GM23338 (cell line): Measurements from ENCODE around the gene EML2. TPM values are rescaled to one million over a fixed set of nuclear protein-coding genes. Genes with fewer than 3 reads are reported as not detected.

Source experiments
- ATAC-seq: fragments of 200-7000 bp; cut with Tn5 transposase; 3 replicates; pipeline ENCODE4 v1.9.1; 2020
- DNase-seq: peaks from one replicate; pipeline ENCODE4 v3.0.0-alpha.2; 2015; ENCODE audit warnings: low spot score
- H2AFZ ChIP-seq: fragments of 200-600 bp; sonication (generic); 2 replicates; pipeline ENCODE4 v1.8.0; 2016; ENCODE audit warnings: antibody characterized with exemption, mild to moderate bottlenecking, moderate library complexity
- H3F3A ChIP-seq: fragments of 200-600 bp; sonication (generic); replicated peaks from 2 replicates; pipeline ENCODE4 v1.8.0; 2017; ENCODE audit warnings: antibody characterized with exemption, mixed run types, low read depth
- H3K27ac ChIP-seq: fragments of 200-600 bp; sonication (generic); 2 replicates; pipeline ENCODE4 v1.6.1; 2016; ENCODE audit warnings: low read depth
- H3K27me3 ChIP-seq: fragments of 200-600 bp; sonication (generic); 2 replicates; pipeline ENCODE4 v1.8.0; 2016; ENCODE audit warnings: mild to moderate bottlenecking, mixed run types, moderate library complexity; ENCODE audit not compliant: insufficient read depth
- H3K36me3 ChIP-seq: fragments of 200-600 bp; sonication (generic); 2 replicates; pipeline ENCODE4 v1.8.0; 2016; ENCODE audit warnings: mild to moderate bottlenecking; ENCODE audit not compliant: insufficient read depth
- H3K4me1 ChIP-seq: fragments of 200-600 bp; sonication (generic); 2 replicates; pipeline ENCODE4 v1.8.0; 2016; ENCODE audit warnings: mild to moderate bottlenecking, moderate library complexity; ENCODE audit not compliant: insufficient read depth
- H3K4me2 ChIP-seq: fragments of 200-600 bp; sonication (generic); 2 replicates; pipeline ENCODE4 v1.7.1; 2017; ENCODE audit warnings: mixed run types
- H3K4me3 ChIP-seq: fragments of 200-600 bp; sonication (generic); 2 replicates; pipeline ENCODE4 v1.6.1; 2016; ENCODE audit warnings: mixed run types
- H3K79me2 ChIP-seq: fragments of 200-600 bp; sonication (generic); replicated peaks from 2 replicates; pipeline ENCODE4 v1.8.0; 2017; ENCODE audit warnings: mild to moderate bottlenecking; ENCODE audit not compliant: insufficient read depth
- H3K9me2 ChIP-seq: fragments of 200-600 bp; sonication (generic); 2 replicates; pipeline ENCODE4 v1.8.0; 2017; ENCODE audit not compliant: insufficient read depth
- H4K20me1 ChIP-seq: fragments of 200-600 bp; sonication (generic); replicated peaks from 2 replicates; pipeline ENCODE4 v1.8.0; 2017; ENCODE audit warnings: mild to moderate bottlenecking; ENCODE audit not compliant: insufficient read depth
- H3K27ac Mint-ChIP-seq: 2 replicates; pipeline ENCODE4 v1.8.0; 2020; ENCODE audit warnings: inconsistent platforms, mild to moderate bottlenecking, moderate library complexity, mixed read lengths
- H3K27me3 Mint-ChIP-seq: 3 replicates; pipeline ENCODE4 v1.8.0; 2022; ENCODE audit warnings: low read depth, mild to moderate bottlenecking, moderate library complexity, mixed read lengths, inconsistent platforms; ENCODE audit not compliant: insufficient read depth, poor library complexity
- H3K36me3 Mint-ChIP-seq: 3 replicates; pipeline ENCODE4 v1.8.0; 2021; ENCODE audit warnings: low read depth, mild to moderate bottlenecking, inconsistent platforms, moderate library complexity, mixed read lengths
- H3K4me1 Mint-ChIP-seq: 3 replicates; pipeline ENCODE4 v1.8.0; 2020; ENCODE audit warnings: mild to moderate bottlenecking, inconsistent platforms, mixed read lengths
- H3K4me3 Mint-ChIP-seq: 3 replicates; pipeline ENCODE4 v1.8.0; 2021; ENCODE audit warnings: moderate library complexity, mild to moderate bottlenecking, inconsistent platforms, mixed read lengths
- H3K9me3 Mint-ChIP-seq: 3 replicates; pipeline ENCODE4 v1.8.0; 2020; ENCODE audit warnings: moderate library complexity, mild to moderate bottlenecking, inconsistent platforms, mixed read lengths
- CREB1 ChIP-seq: fragments of 250-450 bp; sonication (Bioruptor Pico); IDR thresholded peaks from 2 replicates; pipeline ENCODE4 v1.5.0; 2020; ENCODE audit warnings: low read depth, mild to moderate bottlenecking, moderate library complexity
- CTCF ChIP-seq, 2 experiments: fragments of 200-600 bp in 1 of 2; sonication (generic) in 1 of 2; conservative IDR thresholded peaks; 2 replicates each; pipeline versions ENCODE4 v1.5.1 to v1.6.1; 2016 to 2017; ENCODE audit warnings: antibody characterized with exemption in 2 of 2, low read depth in 2 of 2, mild to moderate bottlenecking in 2 of 2, moderate library complexity in 1 of 2
- ETS1 ChIP-seq: IDR thresholded peaks from 2 replicates; pipeline ENCODE4 v1.6.1; 2016; ENCODE audit warnings: antibody characterized with exemption
- EZH2 ChIP-seq: fragments of 200-600 bp; sonication (generic); IDR thresholded peaks from one replicate; pipeline ENCODE4 v1.8.0; 2017; ENCODE audit warnings: antibody characterized with exemption, mild to moderate bottlenecking, low read depth; ENCODE audit not compliant: unreplicated experiment
- EZH2phosphoT487 ChIP-seq: fragments of 200-600 bp; sonication (generic); IDR thresholded peaks from one replicate; pipeline ENCODE4 v1.8.1; 2018; ENCODE audit warnings: antibody characterized with exemption; ENCODE audit not compliant: unreplicated experiment
- JUNB ChIP-seq: IDR thresholded peaks from one replicate; pipeline ENCODE4 v1.6.1; 2016; ENCODE audit warnings: antibody characterized with exemption; ENCODE audit not compliant: unreplicated experiment
- NANOG ChIP-seq: IDR thresholded peaks from 2 replicates; pipeline ENCODE4 v1.6.1; 2016; ENCODE audit warnings: antibody characterized with exemption, borderline replicate concordance
- POLR2AphosphoS5 ChIP-seq: IDR thresholded peaks from 2 replicates; pipeline ENCODE4 v1.6.1; 2016; ENCODE audit warnings: antibody characterized with exemption, low read depth
- STAT1 ChIP-seq: IDR thresholded peaks from one replicate; pipeline ENCODE4 v1.6.1; 2016; ENCODE audit warnings: antibody characterized with exemption; ENCODE audit not compliant: unreplicated experiment
- ZNF331 ChIP-seq: fragments of 250-450 bp; sonication (Bioruptor Pico); IDR thresholded peaks from 2 replicates; pipeline ENCODE4 v1.5.0; 2020; ENCODE audit warnings: low read depth, mild to moderate bottlenecking, moderate library complexity
- polyA plus RNA-seq: library from polyadenylated mRNA; unstranded; fragments of >200 nt; fragmentation: Nextera tagmentation; extraction: Ambion mirVana; gene quantifications from 2 replicates; pipeline ENCODE4 v1.2.1, GENCODE V29; 2016
- total RNA-seq: library from RNA; depleted of rRNA; stranded (reverse); fragments of >200 nt; shearing (Covaris generic); gene quantifications from 2 replicates; pipeline ENCODE4 v1.2.3, GENCODE V29; 2014

EML2 gene
- total and polyA plus RNA-seq, 2 experiments from 2014 or later, result 7.1 to 33.9 TPM

GRCh38 chr19:45574526-45574925 is 64.7 kb downstream of the EML2 start:
- no peaks in the 10 kb centered on the region for H3K9me2 ChIP-seq
- peaks cover 2% of the 10 kb centered on the region for H3K27me3 Mint-ChIP-seq
- no peaks in the 10 kb centered on the region for H3K9me3 Mint-ChIP-seq
- no peak overlapping the region for H3K27ac ChIP-seq
- H2AFZ ChIP-seq, result no peak overlapping the region
- H3K4me1 Mint-ChIP-seq, result peaks cover 28% of the 10 kb centered on the region
- no peak for DNase-seq
- TF ChIP-seq EZH2phosphoT487 (no peak), EZH2 (no peak), CREB1 (CRISPR knock-in tag) (no peak), CTCF (conservative IDR thresholded peaks at IDR 0.05; ENCODE audit: low read depth in 2 of 2) (no peak), ZNF331 (CRISPR knock-in tag) (no peak)
- H3K27me3 ChIP-seq, result no peaks in the 10 kb centered on the region
- no peak overlapping the region for H3K4me3 Mint-ChIP-seq
- no peak overlapping the region for H3K4me2 ChIP-seq
- H3K4me1 ChIP-seq, result peaks cover 22% of the 10 kb centered on the region
- H3K36me3 Mint-ChIP-seq, result peaks cover 3% of the 10 kb centered on the region; the same call in 1 of the 3 replicates
- H3K79me2 ChIP-seq, result peaks cover 33% of the 10 kb centered on the region
- ATAC-seq, result no peak
- no peak overlapping the region for H3K4me3 ChIP-seq
- H3K36me3 ChIP-seq, result no peaks in the 10 kb centered on the region
- peaks cover 3% of the 10 kb centered on the region; the same call in 1 of the 2 replicates for H4K20me1 ChIP-seq
- no peak overlapping the region for H3K27ac Mint-ChIP-seq
- 0 out of 2 replicates have a peak, but pooled peaks cover 6% of the 10 kb centered on the region for H3F3A ChIP-seq

- Histone ChIP-seq H3K4me3 (no peak overlapping the region), H3K36me3 (no peaks in the 10 kb centered on the region), H3K4me2 (no peak overlapping the region), H3K27me3 (no peaks in the 10 kb centered on the region), H3K27ac (no peak overlapping the region), H3K79me2 (peaks cover 22% of the 10 kb centered on the region), H3F3A (0 out of 2 replicates have a peak, but pooled peaks cover 6% of the 10 kb centered on the region), H2AFZ (no peak overlapping the region), H3K4me1 (0 out of 2 replicates have a peak, but pooled peaks cover 4% of the 10 kb centered on the region), H4K20me1 (peaks cover 3% of the 10 kb centered on the region; the same call in 1 of the 2 replicates), H3K9me2 (no peaks in the 10 kb centered on the region)
- peaks cover 2% of the 10 kb centered on the region for H3K27me3 Mint-ChIP-seq
- no peak for ATAC-seq
- no peaks in the 10 kb centered on the region for H3K9me3 Mint-ChIP-seq
- peaks cover 3% of the 10 kb centered on the region; the same call in 1 of the 3 replicates for H3K36me3 Mint-ChIP-seq
- no peak overlapping the region for H3K27ac Mint-ChIP-seq
- H3K4me3 Mint-ChIP-seq, result no peak overlapping the region
- DNase-seq, result no peak
- peaks cover 10% of the 10 kb centered on the region for H3K4me1 Mint-ChIP-seq
- TF ChIP-seq EZH2 (no peak), POLR2AphosphoS5 (no peak), EZH2phosphoT487 (no peak), CREB1 (CRISPR knock-in tag) (no peak), ETS1 (no peak), CTCF (conservative IDR thresholded peaks at IDR 0.05; ENCODE audit: low read depth in 2 of 2) (no peak), ZNF331 (CRISPR knock-in tag) (no peak), NANOG (no peak), STAT1 (no peak), JUNB (no peak)
These were observed 67.6 kb downstream of the EML2 start for GRCh38 chr19:45571457-45572220.
